Measurements from ENCODE around the gene EXOSC5.
"Not testable (repeated sequence)": the region's sequence is repeated elsewhere in the genome, so short reads cannot be mapped to it uniquely, and the experiment has no call there.

Gene EXOSC5

DNA sequence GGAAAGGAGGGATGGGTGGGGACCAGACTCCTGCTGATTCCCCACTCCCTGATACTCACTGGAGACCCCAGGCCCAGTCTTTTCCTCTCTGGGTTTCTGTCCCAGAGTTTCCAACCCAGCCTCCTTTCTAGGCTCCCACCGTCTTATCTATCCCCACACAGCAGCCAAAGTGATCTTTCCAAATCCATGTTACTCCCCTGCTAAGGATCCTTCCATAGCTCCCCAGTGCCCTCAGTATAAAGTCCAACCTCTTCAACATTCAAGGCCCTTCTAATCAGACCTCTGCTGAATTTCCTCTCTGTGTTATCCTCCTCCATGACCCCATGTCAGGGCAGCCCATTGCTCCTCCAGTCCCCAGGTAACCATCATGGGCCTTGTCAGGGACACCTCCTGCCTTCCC, 42.1 kb downstream of the EXOSC5 start:
- no peak for DNase-seq (ENCODE audit: low read depth, low spot score)
- no peak overlapping the region for H3K4me3 ChIP-seq (ENCODE audit: low read length)

GRCh38 chr19:41354343-41354953, 42.7 kb downstream of the EXOSC5 start:
- peak overlapping the region; percentile 49 for H3K4me3 ChIP-seq (ENCODE audit: low read length)
- no peak for DNase-seq (ENCODE audit: low read depth, low spot score)

- peak; percentile 79 for DNase-seq (ENCODE audit: low read depth, low spot score)
- H3K4me3 ChIP-seq (ENCODE audit: low read length) = peak within 1 kb of the TSS; percentile 81
These were observed 43.5 kb downstream of the EXOSC5 start, which contains the start of gene TGFB1 for GRCh38 chr19:41353466-41354342. TGFB1 (minus strand) TSS chr19:41353922; CDS start chr19:41353044, 878 bp downstream.

DNA sequence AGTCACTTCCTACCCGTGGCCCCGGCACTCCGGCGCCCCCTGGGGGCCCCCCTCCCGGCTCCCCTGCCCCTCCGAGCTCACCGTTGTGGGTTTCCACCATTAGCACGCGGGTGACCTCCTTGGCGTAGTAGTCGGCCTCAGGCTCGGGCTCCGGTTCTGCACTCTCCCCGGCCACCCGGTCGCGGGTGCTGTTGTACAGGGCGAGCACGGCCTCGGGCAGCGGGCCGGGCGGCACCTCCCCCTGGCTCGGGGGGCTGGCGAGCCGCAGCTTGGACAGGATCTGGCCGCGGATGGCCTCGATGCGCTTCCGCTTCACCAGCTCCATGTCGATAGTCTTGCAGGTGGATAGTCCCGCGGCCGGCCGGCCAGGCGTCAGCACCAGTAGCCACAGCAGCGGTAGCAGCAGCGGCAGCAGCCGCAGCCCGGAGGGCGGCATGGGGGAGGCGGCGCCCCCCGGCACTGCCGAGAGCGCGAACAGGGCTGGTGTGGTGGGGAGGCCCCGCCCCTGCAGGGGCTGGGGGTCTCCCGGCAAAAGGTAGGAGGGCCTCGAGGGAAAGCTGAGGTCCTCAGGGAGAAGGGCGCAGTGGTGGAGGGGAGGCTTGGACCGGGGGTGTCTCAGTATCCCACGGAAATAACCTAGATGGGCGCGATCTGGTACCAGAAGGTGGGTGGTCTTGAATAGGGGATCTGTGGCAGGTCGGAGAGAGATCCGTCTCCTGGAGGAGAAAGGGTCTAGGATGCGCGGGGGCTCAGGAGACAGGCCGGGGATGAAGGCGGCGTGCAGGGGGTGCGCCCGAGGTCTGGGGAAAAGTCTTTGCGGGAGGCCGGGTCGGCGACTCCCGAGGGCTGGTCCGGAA, 44.3 kb downstream of the EXOSC5 start:
- DNase-seq (ENCODE audit: low read depth, low spot score) = no peak
- peak overlapping the region; percentile 81 for H3K4me3 ChIP-seq (ENCODE audit: low read length)

GRCh38 chr19:41352279-41352608, 44.9 kb downstream of the EXOSC5 start:
- H3K4me3 ChIP-seq (ENCODE audit: low read length) = peak overlapping the region; percentile 81
- no peak for DNase-seq (ENCODE audit: low read depth, low spot score)

DNA sequence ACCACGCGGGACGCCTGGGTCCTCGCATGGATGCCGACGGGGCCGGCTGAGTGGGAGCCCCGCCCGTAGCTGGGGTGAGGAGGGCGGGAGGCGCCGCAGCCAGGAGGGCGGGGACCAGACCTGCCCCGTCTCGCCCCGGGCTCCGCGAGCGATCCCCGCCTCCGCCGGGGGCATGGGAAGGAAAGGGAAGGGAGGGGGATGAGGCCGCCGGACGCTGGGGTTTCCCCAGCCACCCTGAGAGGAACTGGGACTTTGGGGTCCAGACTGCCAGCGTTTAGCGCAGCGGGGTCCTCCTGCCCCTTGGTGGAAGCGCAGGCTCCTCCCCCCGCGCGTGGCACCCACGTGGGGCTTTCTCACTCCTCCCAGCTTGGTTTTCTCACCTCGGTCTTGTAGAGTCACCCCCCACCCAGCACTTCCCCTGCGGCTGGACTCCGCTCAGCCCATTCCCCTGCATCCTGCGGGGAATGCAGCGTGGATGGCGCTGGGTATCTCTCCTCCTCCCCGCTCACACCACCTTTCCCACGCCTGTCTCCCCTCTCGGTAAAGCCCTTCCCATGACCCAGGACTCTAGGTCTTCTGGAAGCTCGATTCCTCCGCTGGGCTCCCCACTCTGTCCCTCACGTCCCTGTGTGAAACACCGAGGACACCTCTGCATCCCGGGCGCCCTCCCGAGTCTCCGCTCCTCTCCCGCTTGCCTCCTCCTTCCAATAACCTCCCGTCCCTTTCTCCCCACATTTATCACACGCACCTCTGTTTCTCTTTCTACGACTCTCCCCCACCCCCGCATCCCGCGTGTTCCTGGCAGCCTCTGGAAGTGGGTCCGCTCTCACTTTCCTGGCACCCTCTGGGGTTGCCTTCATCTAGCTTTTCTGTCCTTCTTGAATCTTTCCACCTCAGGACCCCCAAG, 45.6 kb downstream of the EXOSC5 start:
- no peak for DNase-seq (ENCODE audit: low read depth, low spot score)
- H3K4me3 ChIP-seq (ENCODE audit: low read length) = peak overlapping the region; percentile 81

DNA sequence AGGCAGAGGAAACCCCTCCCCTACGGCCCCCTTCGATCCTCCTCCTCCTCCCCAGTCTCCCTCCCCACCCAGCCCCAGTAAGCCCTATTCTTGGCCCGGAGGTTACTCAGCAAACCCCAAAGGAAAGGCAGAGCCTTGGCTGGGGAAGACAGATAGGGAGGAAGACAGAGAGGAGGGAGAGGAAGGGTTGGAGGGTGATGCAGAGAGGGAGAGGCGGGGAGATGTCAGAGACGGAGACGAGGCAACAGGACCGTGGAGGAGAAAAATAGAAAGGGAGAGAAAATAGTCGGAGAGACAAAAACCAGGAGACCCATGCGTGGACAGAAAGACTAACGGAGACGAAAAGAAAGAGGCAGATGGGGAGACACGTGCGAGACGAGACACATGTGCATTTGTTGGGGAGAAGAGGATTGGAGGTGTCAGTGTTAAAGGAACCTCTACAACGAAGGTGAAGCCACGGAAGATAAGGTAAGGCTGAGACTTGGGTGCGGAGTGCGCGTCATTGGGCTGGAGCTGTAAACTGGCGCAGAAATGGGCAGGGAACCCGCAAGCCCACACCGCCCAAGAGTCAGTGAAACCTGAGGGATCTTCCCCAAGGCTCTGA, 46.3 kb downstream of the EXOSC5 start:
- DNase-seq (ENCODE audit: low read depth, low spot score) = no peak
- no peak overlapping the region for H3K4me3 ChIP-seq (ENCODE audit: low read length)

GRCh38 chr19:41346916-41347315, 50.2 kb downstream of the EXOSC5 start:
- H3K4me3 ChIP-seq (ENCODE audit: low read length); DNase-seq (ENCODE audit: low read depth, low spot score): not testable (repeated sequence)

- DNase-seq (ENCODE audit: low read depth, low spot score) = no peak
- no peak overlapping the region for H3K4me3 ChIP-seq (ENCODE audit: low read length)
These were observed 53.0 kb downstream of the EXOSC5 start for GRCh38 chr19:41344162-41344561.

DNA sequence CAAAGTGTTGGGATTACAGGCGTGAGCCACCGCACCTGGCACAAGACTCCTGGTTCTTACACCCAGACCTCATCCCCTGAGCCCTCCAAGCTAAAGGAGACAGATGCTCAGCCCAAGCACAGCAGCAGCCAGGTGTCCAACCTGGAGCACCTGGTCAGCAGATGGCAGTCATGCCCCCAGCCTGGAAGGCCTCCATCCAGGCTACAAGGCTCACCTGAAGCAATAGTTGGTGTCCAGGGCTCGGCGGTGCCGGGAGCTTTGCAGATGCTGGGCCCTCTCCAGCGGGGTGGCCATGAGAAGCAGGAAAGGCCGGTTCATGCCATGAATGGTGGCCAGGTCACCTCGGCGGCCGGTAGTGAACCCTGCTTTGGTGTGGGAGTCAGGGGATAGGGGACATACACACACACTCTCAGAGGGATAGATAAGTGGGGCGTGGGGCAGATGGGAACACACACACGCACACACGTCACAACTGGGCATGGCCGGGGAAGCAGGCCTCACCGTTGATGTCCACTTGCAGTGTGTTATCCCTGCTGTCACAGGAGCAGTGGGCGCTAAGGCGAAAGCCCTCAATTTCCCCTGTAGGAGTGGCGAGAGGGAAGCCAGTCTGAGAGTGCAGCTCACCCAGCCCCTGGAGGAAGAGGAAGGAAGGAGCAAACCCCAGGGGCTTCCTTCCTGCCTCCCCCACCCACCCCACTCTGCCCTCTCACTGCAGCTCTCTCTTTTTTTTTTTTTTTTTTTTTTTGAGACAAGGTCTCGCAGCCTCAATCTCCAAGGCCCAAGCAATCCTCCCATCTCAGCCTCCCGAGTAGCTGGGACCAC, 55.3 kb downstream of the EXOSC5 start:
- DNase-seq (ENCODE audit: low read depth, low spot score) = no peak
- H3K4me3 ChIP-seq (ENCODE audit: low read length) = no peak overlapping the region

DNA sequence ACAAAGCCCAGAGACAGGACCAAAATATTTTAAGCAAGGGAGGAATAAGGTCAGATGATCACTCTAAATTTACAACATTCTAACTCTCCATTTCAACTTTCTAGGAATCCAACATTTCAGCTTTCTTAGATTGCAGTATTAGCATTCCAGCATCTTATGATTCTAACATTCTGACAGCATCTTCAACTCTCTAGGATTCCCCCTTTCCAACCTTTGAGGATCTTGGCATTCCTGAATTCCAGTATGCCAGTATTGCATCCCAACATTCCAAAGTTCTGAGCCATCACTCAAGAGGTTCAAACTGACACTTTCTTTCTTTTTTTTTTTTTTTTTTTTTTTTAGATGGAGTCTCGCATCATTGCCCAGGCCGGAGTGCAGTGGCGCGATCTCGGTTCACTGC, 57.2 kb downstream of the EXOSC5 start:
- no peak overlapping the region for H3K4me3 ChIP-seq (ENCODE audit: low read length)
- no peak for DNase-seq (ENCODE audit: low read depth, low spot score)
